HCT116 (cell line): Measurements from ENCODE around the gene FOXO3. TPM values are rescaled to one million over a fixed set of nuclear protein-coding genes. Genes with fewer than 3 reads are reported as not detected.
A peak's percentile ranks its signal among the peaks of the same experiment; 100 is the strongest.

Experiments used
- ATAC-seq: fragments of 200-7000 bp; cut with Tn5 transposase; 2 replicates; pipeline ENCODE4 v1.9.1; 2020; ENCODE audit warnings: mild to moderate bottlenecking, moderate library complexity
- BruUV-seq: library from RNA; stranded (reverse); fragments of 400-500 nt; replicated peaks from 2 replicates; lab custom pipeline; 2021; lab: Mats Ljungman, UMichigan
- CTCF ChIA-PET: fragments of 300-600 bp; sonication (Branson Sonifier 250); formaldehyde crosslinking; loops from one replicate; lab custom pipeline; 2021; ENCODE audit warnings: antibody characterized with exemption; lab: Charles Lee
- POLR2A ChIA-PET: fragments of 300-600, 350-600 bp; sonication (Branson Sonifier 250); formaldehyde crosslinking; loops from one replicate; lab custom pipeline; 2021; ENCODE audit warnings: antibody characterized with exemption; lab: Charles Lee
- RAD21 ChIA-PET, 2 experiments: fragments of 300-600 bp; sonication (Branson Sonifier 250); formaldehyde crosslinking; loops; one replicate each; lab custom pipeline; 2023; ENCODE audit warnings: low total read pairs in 2 of 2; ENCODE audit not compliant: uncharacterized antibody in 2 of 2, unreplicated experiment in 2 of 2, low non-redundant PET in 1 of 2; lab: Charles Lee
- DNase-seq: peaks from one replicate; pipeline ENCODE4 v3.0.0-alpha.2; 2010; ENCODE audit warnings: low read depth, low spot score
- H2AFZ ChIP-seq: fragments of 200-600 bp; shearing (Covaris generic), sonication (generic); 2 replicates; pipeline ENCODE4 v1.6.1; 2017; ENCODE audit warnings: low read depth, mixed run types, mixed read lengths, antibody characterized with exemption, low read length; ENCODE audit not compliant: poor library complexity, severe bottlenecking
- H3K27ac ChIP-seq: 2 replicates; pipeline ENCODE4 v1.5.1; 2012; ENCODE audit warnings: low read depth, low read length
- H3K27me3 ChIP-seq: fragments of 200-600 bp; sonication (generic); 2 replicates; pipeline ENCODE4 v1.6.1; 2016; ENCODE audit warnings: mixed run types, low read length, mixed read lengths; ENCODE audit not compliant: insufficient read depth
- H3K36me3 ChIP-seq, 2 experiments: fragments of 200-500 bp in 1 of 2; fragments of 200-600 bp in 1 of 2; sonication (Bioruptor generic) in 1 of 2; sonication (generic) in 1 of 2; 2 replicates each; pipeline versions ENCODE4 v1.5.1 to v1.6.1; 2014 to 2016; ENCODE audit warnings: low read length in 2 of 2, inconsistent platforms in 1 of 2, mixed read lengths in 1 of 2, mixed run types in 1 of 2; ENCODE audit not compliant: insufficient read depth in 2 of 2, control insufficient read depth in 1 of 2
- H3K4me1 ChIP-seq, 2 experiments: fragments of 200-600 bp in 1 of 2; sonication (generic) in 1 of 2; 2 replicates each; pipeline versions ENCODE4 v1.5.1 to v1.6.1; 2012 to 2017; ENCODE audit warnings: low read length in 2 of 2, inconsistent platforms in 1 of 2, mild to moderate bottlenecking in 1 of 2, mixed read lengths in 1 of 2, mixed run types in 1 of 2, moderate library complexity in 1 of 2; ENCODE audit not compliant: insufficient read depth in 2 of 2, control insufficient read depth in 1 of 2
- H3K4me2 ChIP-seq: fragments of 200-600 bp; sonication (generic); 2 replicates; pipeline ENCODE4 v1.6.1; 2017; ENCODE audit warnings: mixed run types, low read length, mixed read lengths
- H3K4me3 ChIP-seq, 2 experiments: fragments of 200-600 bp in 1 of 2; sonication (generic) in 1 of 2; replicated peaks in 1 of 2; 2 replicates each; pipeline ENCODE4 v1.5.1; 2011 to 2016; ENCODE audit warnings: low read length in 2 of 2, control low read depth in 1 of 2, low read depth in 1 of 2, mild to moderate bottlenecking in 1 of 2, mixed read lengths in 1 of 2, mixed run types in 1 of 2
- H3K79me2 ChIP-seq: fragments of 200-600 bp; sonication (generic); 2 replicates; pipeline ENCODE4 v1.6.1; 2017; ENCODE audit warnings: mild to moderate bottlenecking, mixed run types, low read length, moderate library complexity, mixed read lengths; ENCODE audit not compliant: insufficient read depth
- H3K9ac ChIP-seq: fragments of 200-600 bp; sonication (generic); 2 replicates; pipeline ENCODE4 v1.6.1; 2016; ENCODE audit warnings: low read length, mixed read lengths
- H3K9me2 ChIP-seq: fragments of 200-600 bp; sonication (generic), shearing (Covaris generic); 2 replicates; pipeline ENCODE4 v1.6.1; 2017; ENCODE audit warnings: mixed run types, mild to moderate bottlenecking, moderate library complexity; ENCODE audit not compliant: insufficient read depth
- H3K9me3 ChIP-seq, 2 experiments: fragments of 200-500 bp in 1 of 2; fragments of 200-600 bp in 1 of 2; sonication (Bioruptor generic) in 1 of 2; sonication (generic) in 1 of 2; 2 replicates each; pipeline ENCODE4 v1.6.1; 2014 to 2017; ENCODE audit warnings: low read length in 2 of 2, mixed read lengths in 2 of 2, inconsistent platforms in 1 of 2, low read depth in 1 of 2, mild to moderate bottlenecking in 1 of 2, mixed run types in 1 of 2, moderate library complexity in 1 of 2; ENCODE audit not compliant: control insufficient read depth in 1 of 2, insufficient read depth in 1 of 2
- H4K20me1 ChIP-seq: fragments of 200-600 bp; sonication (generic), shearing (Covaris generic); 2 replicates; pipeline ENCODE4 v1.6.1; 2017; ENCODE audit warnings: mixed run types, mild to moderate bottlenecking, moderate library complexity; ENCODE audit not compliant: insufficient read depth
- CEBPB ChIP-seq: IDR thresholded peaks from 2 replicates; pipeline ENCODE4 v1.6.1; 2012; ENCODE audit warnings: low read depth
- RAD21 ChIP-seq: IDR thresholded peaks from 2 replicates; pipeline ENCODE4 v1.6.1; 2012; ENCODE audit warnings: low read depth, mild to moderate bottlenecking
- ZNF274 ChIP-seq: fragments of 200-500 bp; sonication (Bioruptor generic); IDR thresholded peaks from 2 replicates; pipeline ENCODE4 v1.6.1; 2014; ENCODE audit warnings: mild to moderate bottlenecking, low read depth, low read length, inconsistent platforms
- intact Hi-C: fragments of 100-400 bp; cut with micrococcal nuclease; formaldehyde crosslinking; loops from 2 replicates; pipeline ENCODE4 v1.10.0; 2022
- total RNA-seq: library from RNA; stranded (reverse); gene quantifications from one replicate; pipeline ENCODE4 v1.2.1, GENCODE V29; 2021; ENCODE audit not compliant: unreplicated experiment
- TF ChIP-seq, protein P1 (sequence below), 3 experiments: fragments of 200-600 bp in 1 of 3; sonication (generic) in 1 of 3; IDR thresholded peaks in 2 of 3; conservative IDR thresholded peaks in 1 of 3; 2 replicates each; pipeline ENCODE4 v1.5.1; 2012 to 2017; ENCODE audit warnings: low read depth in 2 of 3, low read length in 2 of 3, antibody characterized with exemption in 1 of 3, borderline replicate concordance in 1 of 3, control low read depth in 1 of 3, mild to moderate bottlenecking in 1 of 3, mixed read lengths in 1 of 3, mixed run types in 1 of 3, moderate library complexity in 1 of 3; ENCODE audit not compliant: insufficient read depth in 1 of 3

FOXO3 gene
- total RNA-seq, 1 experiment from 2014 or later = 40.0 TPM

GRCh38 chr6:108541843-108542759 lies 18.6 kb upstream of the FOXO3 start (continued):
- TF ChIP-seq, protein P1, sequence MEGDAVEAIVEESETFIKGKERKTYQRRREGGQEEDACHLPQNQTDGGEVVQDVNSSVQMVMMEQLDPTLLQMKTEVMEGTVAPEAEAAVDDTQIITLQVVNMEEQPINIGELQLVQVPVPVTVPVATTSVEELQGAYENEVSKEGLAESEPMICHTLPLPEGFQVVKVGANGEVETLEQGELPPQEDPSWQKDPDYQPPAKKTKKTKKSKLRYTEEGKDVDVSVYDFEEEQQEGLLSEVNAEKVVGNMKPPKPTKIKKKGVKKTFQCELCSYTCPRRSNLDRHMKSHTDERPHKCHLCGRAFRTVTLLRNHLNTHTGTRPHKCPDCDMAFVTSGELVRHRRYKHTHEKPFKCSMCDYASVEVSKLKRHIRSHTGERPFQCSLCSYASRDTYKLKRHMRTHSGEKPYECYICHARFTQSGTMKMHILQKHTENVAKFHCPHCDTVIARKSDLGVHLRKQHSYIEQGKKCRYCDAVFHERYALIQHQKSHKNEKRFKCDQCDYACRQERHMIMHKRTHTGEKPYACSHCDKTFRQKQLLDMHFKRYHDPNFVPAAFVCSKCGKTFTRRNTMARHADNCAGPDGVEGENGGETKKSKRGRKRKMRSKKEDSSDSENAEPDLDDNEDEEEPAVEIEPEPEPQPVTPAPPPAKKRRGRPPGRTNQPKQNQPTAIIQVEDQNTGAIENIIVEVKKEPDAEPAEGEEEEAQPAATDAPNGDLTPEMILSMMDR (IDR thresholded peaks at IDR 0.05 in 2 of 3, conservative IDR thresholded peaks at IDR 0.05 in 1 of 3; ENCODE audit: borderline replicate concordance in 1 of 3, insufficient read depth in 1 of 3, low read depth in 2 of 3, low read length in 2 of 3) = peak; percentile 68 to 95 (median 90)
- TF ChIP-seq ZNF274 = no peak

DNA sequence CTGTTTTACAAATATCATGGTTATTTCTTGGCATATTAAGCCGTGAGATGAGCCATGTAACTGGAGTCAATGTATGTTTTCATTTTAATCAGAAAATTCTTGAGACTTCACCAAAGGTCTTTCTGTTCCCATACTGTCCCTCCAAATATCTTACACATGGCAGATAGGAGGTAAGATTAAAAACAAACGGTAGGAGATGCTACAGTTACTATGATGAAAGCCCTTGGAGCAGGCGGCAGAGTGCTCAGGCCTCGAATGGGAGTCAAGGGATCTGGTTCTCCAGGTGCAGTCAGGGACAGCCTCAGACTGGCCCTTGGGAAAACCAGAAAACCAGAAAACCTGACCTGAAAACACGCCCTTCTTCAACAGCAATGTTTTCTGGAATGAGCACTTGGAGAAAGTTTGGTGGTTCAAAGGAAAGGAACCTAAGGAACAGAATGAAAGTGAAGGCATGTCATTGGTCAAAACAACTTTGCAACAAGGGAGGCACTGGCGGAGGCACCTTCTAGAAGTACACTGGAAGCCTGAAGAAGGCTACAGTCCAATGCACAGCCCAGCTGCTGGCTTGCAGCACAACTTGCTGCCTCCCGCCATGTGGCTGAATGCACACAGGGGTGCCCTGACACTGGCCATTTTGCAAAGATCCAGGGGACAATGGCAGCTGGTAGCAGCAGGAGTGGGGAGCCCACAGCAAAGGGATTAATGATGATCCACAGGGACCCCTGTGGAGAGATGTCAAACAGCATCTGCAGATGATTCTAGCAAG lies 17.4 kb upstream of the FOXO3 start:
- no peaks in the 10 kb centered on the region for H3K9me2 ChIP-seq
- no peak for ATAC-seq
- no peak for DNase-seq
- RAD21 ChIA-PET = interaction anchor here (2.1 to 2.7 kb wide), 2 partner anchors 350 kb away, joined by 14 to 25 read pairs; no protein-coding TSS in a partner anchor
- no peaks in the 10 kb centered on the region for H3K36me3 ChIP-seq
- no peak overlapping the region for H3K4me2 ChIP-seq
- H3K27me3 ChIP-seq = no peaks in the 10 kb centered on the region
- H3K4me3 ChIP-seq = no peak overlapping the region
- no peak overlapping the region for H3K27ac ChIP-seq
- TF ChIP-seq CEBPB (no peak), RAD21 (0 out of 2 replicates have a peak, but pooled peaks have one; percentile 9)
- H3K4me1 ChIP-seq = peaks cover 0 to 5% of the 10 kb centered on the region in 2 experiments; a peak in 1 of 4 replicates
- no peaks in the 10 kb centered on the region for H3K9me3 ChIP-seq
- H2AFZ ChIP-seq = no peak overlapping the region
- H3K79me2 ChIP-seq = no peaks in the 10 kb centered on the region
- H4K20me1 ChIP-seq = no peaks in the 10 kb centered on the region
- CTCF ChIA-PET = interaction anchor here (4.8 to 5.1 kb wide), 2 partner anchors 350 to 530 kb away, joined by 64 to 113 read pairs; no protein-coding TSS in a partner anchor
- intact Hi-C loops = loop anchor here (5.0 to 10.0 kb wide), 2 partner anchors 621 to 854 kb away; no protein-coding TSS in a partner anchor
- no TSS peak for BruUV-seq
- POLR2A ChIA-PET = interaction anchor here (1.2 kb wide), 1 partner anchor 15 kb away, joined by 3 read pairs; no protein-coding TSS in a partner anchor
- no peak overlapping the region for H3K9ac ChIP-seq
